Thyroid gland (tissue), 4 donors: ENCODE results near the gene VPS4A. TPM values are rescaled to one million over a fixed set of nuclear protein-coding genes. Genes with fewer than 3 reads are reported as not detected.

Experiments used
- DNase-seq, 2 donors: peaks; one replicate each; pipeline ENCODE4 v3.0.0-alpha.2; 2019
- H3K27ac ChIP-seq, 3 donors: fragments of 200-600 bp; sonication (generic); 1 replicate in 2 of 3; 2 replicates in 1 of 3; pipeline ENCODE4 v1.5.1; 2016 to 2019; ENCODE audit warnings: mild to moderate bottlenecking in 1 of 3, moderate library complexity in 1 of 3
- H3K27me3 ChIP-seq: fragments of 200-600 bp; sonication (generic); one replicate; pipeline ENCODE4 v1.5.1; 2019
- H3K36me3 ChIP-seq, 2 donors: fragments of 200-600 bp; sonication (generic); one replicate each; pipeline ENCODE4 v1.5.1; 2016 to 2019
- H3K4me1 ChIP-seq, 2 donors: fragments of 200-600 bp; sonication (generic); one replicate each; pipeline ENCODE4 v1.5.1; 2017 to 2019
- H3K4me3 ChIP-seq, 3 donors: fragments of 200-600 bp; sonication (generic); replicated peaks in 1 of 3; 1 replicate in 2 of 3; 2 replicates in 1 of 3; pipeline ENCODE4 v1.5.1; 2016; ENCODE audit warnings: mild to moderate bottlenecking in 1 of 3
- H3K9me3 ChIP-seq: fragments of 200-600 bp; sonication (generic); one replicate; pipeline ENCODE4 v1.5.1; 2017
- POLR2A ChIP-seq, 2 donors: fragments of 450-650 bp; IDR thresholded peaks; one replicate each; pipeline ENCODE4 v1.6.1; 2017; ENCODE audit warnings: antibody characterized with exemption in 2 of 2, mild to moderate bottlenecking in 2 of 2, moderate library complexity in 1 of 2
- WGBS, 2 donors: methylation state at CpG; one replicate each; pipeline ENCODE4 v1.1.5; 2017; 5-methylcytosine and 5-hydroxymethylcytosine counted together
- intact Hi-C: fragments of 100-400 bp; cut with DNase I; formaldehyde crosslinking; loops from one replicate; pipeline ENCODE4 v1.15.1; 2023
- total RNA-seq, 4 donors: library from RNA; depleted of rRNA; stranded (reverse); fragments of >200 nt; gene quantifications; one replicate each; pipeline ENCODE4 v1.2.3, GENCODE V29; 2016
- TF ChIP-seq, protein P1 (sequence below), 6 experiments: fragments of 200-600 bp in 3 of 6; fragments of 450-650 bp in 3 of 6; sonication (generic) in 3 of 6; IDR thresholded peaks; one replicate each; pipeline ENCODE4 v1.5.1; 2016 to 2019; ENCODE audit warnings: antibody characterized with exemption in 6 of 6, mild to moderate bottlenecking in 2 of 6, inconsistent platforms in 1 of 6, moderate library complexity in 1 of 6

Gene VPS4A
- 10 to 100 TPM; 33.5 to 47.5 (median 43.2) TPM for total RNA-seq

DNA sequence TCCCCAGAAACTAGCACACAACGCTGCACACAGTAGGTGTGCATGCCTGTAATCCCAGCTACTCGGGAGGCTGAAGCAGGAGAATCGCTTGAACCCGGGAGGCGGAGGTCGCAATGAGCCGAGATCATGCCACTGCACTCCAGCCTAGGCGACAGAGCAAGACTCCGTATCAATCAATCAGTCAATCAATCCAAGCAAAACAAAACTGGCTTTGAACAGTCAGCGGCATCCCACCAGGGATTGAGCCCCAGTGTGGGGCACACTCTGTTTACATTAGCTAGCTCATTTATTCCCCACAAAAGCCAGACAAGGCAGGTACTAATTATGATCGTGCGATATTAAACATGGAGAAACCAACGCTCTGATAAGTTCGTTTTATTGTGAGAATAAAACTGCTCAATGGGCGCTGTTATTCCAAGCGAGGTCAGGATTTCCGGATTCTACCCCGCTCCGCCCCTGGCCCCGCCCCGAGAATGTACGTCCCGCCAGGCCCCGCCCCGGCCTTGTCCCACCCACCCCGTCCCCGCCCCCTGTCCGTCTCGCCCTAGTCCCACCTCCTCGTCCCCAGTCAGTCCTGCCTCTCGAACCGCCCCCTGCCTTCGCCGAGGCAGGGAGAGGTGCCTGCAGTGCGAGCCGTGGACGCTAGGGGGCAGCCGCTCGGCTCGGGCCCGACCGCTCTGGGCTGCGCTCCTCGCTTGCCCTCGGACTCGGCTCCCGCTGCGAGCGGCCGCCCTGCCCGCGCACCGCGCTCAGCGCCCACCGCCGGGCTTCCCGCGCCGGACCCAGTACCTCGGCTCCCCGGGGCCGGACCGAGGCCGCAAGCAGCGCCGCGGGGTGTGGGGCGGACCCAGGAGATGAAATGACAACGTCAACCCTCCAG is at the start of gene VPS4A:
Gene VPS4A, plus strand, starts transcription at position 698 of the 880 bp plus-strand sequence. Its CDS starts 162 bp downstream, at position 860.
- H3K27me3 ChIP-seq: no peaks in the 10 kb centered on the region
- H3K9me3 ChIP-seq: no peaks in the 10 kb centered on the region
- intact Hi-C loops: no loop called here
- H3K27ac ChIP-seq: peak within 1 kb of the TSS; percentile 67 to 85 (median 73)
- H3K4me1 ChIP-seq: peaks cover 24 to 49% of the 10 kb centered on the region in 2 donors
- TF ChIP-seq POLR2A (IDR thresholded peaks at IDR 0.05): peak in 1 of 2 donors; percentile 81
- TF ChIP-seq, protein P1, sequence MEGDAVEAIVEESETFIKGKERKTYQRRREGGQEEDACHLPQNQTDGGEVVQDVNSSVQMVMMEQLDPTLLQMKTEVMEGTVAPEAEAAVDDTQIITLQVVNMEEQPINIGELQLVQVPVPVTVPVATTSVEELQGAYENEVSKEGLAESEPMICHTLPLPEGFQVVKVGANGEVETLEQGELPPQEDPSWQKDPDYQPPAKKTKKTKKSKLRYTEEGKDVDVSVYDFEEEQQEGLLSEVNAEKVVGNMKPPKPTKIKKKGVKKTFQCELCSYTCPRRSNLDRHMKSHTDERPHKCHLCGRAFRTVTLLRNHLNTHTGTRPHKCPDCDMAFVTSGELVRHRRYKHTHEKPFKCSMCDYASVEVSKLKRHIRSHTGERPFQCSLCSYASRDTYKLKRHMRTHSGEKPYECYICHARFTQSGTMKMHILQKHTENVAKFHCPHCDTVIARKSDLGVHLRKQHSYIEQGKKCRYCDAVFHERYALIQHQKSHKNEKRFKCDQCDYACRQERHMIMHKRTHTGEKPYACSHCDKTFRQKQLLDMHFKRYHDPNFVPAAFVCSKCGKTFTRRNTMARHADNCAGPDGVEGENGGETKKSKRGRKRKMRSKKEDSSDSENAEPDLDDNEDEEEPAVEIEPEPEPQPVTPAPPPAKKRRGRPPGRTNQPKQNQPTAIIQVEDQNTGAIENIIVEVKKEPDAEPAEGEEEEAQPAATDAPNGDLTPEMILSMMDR (IDR thresholded peaks at IDR 0.05): peak; percentile 19 to 99 (median 88)
- H3K36me3 ChIP-seq: peaks cover under 1 to 6% of the 10 kb centered on the region in 2 donors
- peak; percentile 96 to 97 for DNase-seq
- peak within 1 kb of the TSS; percentile 62 to 97 (median 85) for H3K4me3 ChIP-seq
- 19 to 20% methylated on average over 27 to 33 of the region's 70 CpGs for WGBS, 2 donors

- no peaks in the 10 kb centered on the region for H3K4me1 ChIP-seq
- H3K4me3 ChIP-seq: no peak overlapping the region
- no peak overlapping the region for H3K27ac ChIP-seq
- no peak for TF ChIP-seq POLR2A (IDR thresholded peaks at IDR 0.05)
- TF ChIP-seq, protein P1 (IDR thresholded peaks at IDR 0.05): no peak
- DNase-seq: no peak
- peaks cover 3 to 8% of the 10 kb centered on the region in 2 donors for H3K36me3 ChIP-seq
- no peaks in the 10 kb centered on the region for H3K9me3 ChIP-seq
- 52 to 67% methylated on average over 4 of the region's 4 CpGs for WGBS, 2 donors
- intact Hi-C loops: no loop called here
- H3K27me3 ChIP-seq: no peaks in the 10 kb centered on the region
Measured at GRCh38 chr16:69266334-69267063, 44.7 kb upstream of the VPS4A start.

- intact Hi-C loops: no loop called here
- 82 to 86% methylated on average over 4 of the region's 4 CpGs for WGBS, 2 donors
- DNase-seq: no peak
Measured at GRCh38 chr16:69267633-69268032, 43.5 kb upstream of the VPS4A start.

GRCh38 chr16:69270395-69270794 is 40.8 kb upstream of the VPS4A start:
- Histone ChIP-seq H3K9me3 (no peaks in the 10 kb centered on the region), H3K27me3 (no peaks in the 10 kb centered on the region), H3K4me1 (peaks cover 0 to 6% of the 10 kb centered on the region in 2 donors), H3K4me3 (no peak overlapping the region), H3K27ac (no peak overlapping the region), H3K36me3 (peaks cover 4 to 8% of the 10 kb centered on the region in 2 donors)
- DNase-seq: no peak
- TF ChIP-seq, protein P1 (IDR thresholded peaks at IDR 0.05): no peak
- no peak for TF ChIP-seq POLR2A (IDR thresholded peaks at IDR 0.05)
- WGBS, 2 donors: 84 to 85% methylated on average over 3 of the region's 3 CpGs
- intact Hi-C loops: no loop called here

More at GRCh38 chr16:69267633-69268032, 43.5 kb upstream of the VPS4A start:
- no peaks in the 10 kb centered on the region for H3K9me3 ChIP-seq
- TF ChIP-seq, protein P1 (IDR thresholded peaks at IDR 0.05): no peak
- no peak for TF ChIP-seq POLR2A (IDR thresholded peaks at IDR 0.05)
- no peak overlapping the region for H3K27ac ChIP-seq
- H3K4me1 ChIP-seq: no peaks in the 10 kb centered on the region
- H3K27me3 ChIP-seq: no peaks in the 10 kb centered on the region
- H3K4me3 ChIP-seq: no peak overlapping the region
- H3K36me3 ChIP-seq: peaks cover 4 to 8% of the 10 kb centered on the region in 2 donors
